Natural killer cell (primary cell): ENCODE measurements around the gene WDR47. TPM values are rescaled to one million over a fixed set of nuclear protein-coding genes. Genes with fewer than 3 reads are reported as not detected.

Experiments
- ATAC-seq, 3 donors: fragments of 150-1000 bp in 2 of 3; fragments of 200-7000 bp in 1 of 3; cut with Tn5 transposase; 1 replicate in 1 of 3; 2 replicates in 2 of 3; pipeline ENCODE4 v1.10.0; 2021; ENCODE audit warnings: mild to moderate bottlenecking in 2 of 3, moderate library complexity in 2 of 3
- DNase-seq, 2 donors: peaks; one replicate each; pipeline versions ENCODE4 v3.0.0 to v3.0.0-alpha.2; 2013 to 2021; ENCODE audit warnings: mixed read lengths in 1 of 2
- H3K27ac ChIP-seq: one replicate; pipeline ENCODE4 v1.5.1; 2013; ENCODE audit warnings: mild to moderate bottlenecking, low read length
- H3K27me3 ChIP-seq: one replicate; pipeline ENCODE4 v1.6.1; 2013; ENCODE audit warnings: low read length; ENCODE audit not compliant: control insufficient read depth, insufficient read depth
- H3K36me3 ChIP-seq: one replicate; pipeline ENCODE4 v1.6.1; 2013; ENCODE audit warnings: low read length; ENCODE audit not compliant: control insufficient read depth, insufficient read depth
- H3K4me1 ChIP-seq: one replicate; pipeline ENCODE4 v1.6.1; 2013; ENCODE audit warnings: low read length; ENCODE audit not compliant: control insufficient read depth, insufficient read depth
- H3K4me3 ChIP-seq: one replicate; pipeline ENCODE4 v1.5.1; 2013; ENCODE audit warnings: low read length
- H3K9me3 ChIP-seq: one replicate; pipeline ENCODE4 v1.6.1; 2013; ENCODE audit warnings: low read length; ENCODE audit not compliant: control insufficient read depth, insufficient read depth
- H3K27ac Mint-ChIP-seq, 2 donors: one replicate each; pipeline ENCODE4 v1.8.0; 2022; ENCODE audit warnings: mild to moderate bottlenecking in 2 of 2, mixed read lengths in 2 of 2, moderate library complexity in 1 of 2
- H3K27me3 Mint-ChIP-seq, 2 donors: one replicate each; pipeline ENCODE4 v1.8.0; 2022; ENCODE audit warnings: low read depth in 2 of 2, mixed read lengths in 2 of 2
- H3K36me3 Mint-ChIP-seq: one replicate; pipeline ENCODE4 v1.8.0; 2022; ENCODE audit warnings: mixed read lengths
- H3K4me1 Mint-ChIP-seq, 2 donors: one replicate each; pipeline ENCODE4 v1.8.0; 2022; ENCODE audit warnings: mixed read lengths in 2 of 2
- H3K4me3 Mint-ChIP-seq: one replicate; pipeline ENCODE4 v1.8.0; 2022; ENCODE audit warnings: mild to moderate bottlenecking, moderate library complexity, mixed read lengths
- H3K9me3 Mint-ChIP-seq, 2 donors: one replicate each; pipeline ENCODE4 v1.8.0; 2022; ENCODE audit warnings: mixed read lengths in 2 of 2
- CTCF ChIP-seq: fragments of 200-600 bp; IDR thresholded peaks from one replicate; pipeline ENCODE4 v1.8.0; 2022; ENCODE audit warnings: antibody characterized with exemption
- WGBS: methylation state at CpG from one replicate; pipeline ENCODE4 v1.1.7; 2013; ENCODE audit warnings: missing lambda C conversion rate; ENCODE audit not compliant: insufficient coverage; 5-methylcytosine and 5-hydroxymethylcytosine counted together
- intact Hi-C: fragments of 100-400 bp; cut with micrococcal nuclease; formaldehyde crosslinking; loops from one replicate; pipeline ENCODE4 v1.14.2; 2022
- total RNA-seq, 4 donors: library from RNA; stranded (reverse); fragments of 120-200 nt in 1 of 4; gene quantifications; one replicate each; pipeline versions ENCODE4 v1.2.3 to v1.2.4, GENCODE V29; 2013 to 2022

The WDR47 gene
- total RNA-seq, 3 donors from 2014 or later (not counting 1 experiment from before 2014, with no cell fraction given): 15.7 to 21.3 (median 17.2) TPM

GRCh38 chr1:109050228-109050995, 8.5 kb upstream of the WDR47 start:
- Histone ChIP-seq H3K4me3 (no peak overlapping the region), H3K27me3 (no peaks in the 10 kb centered on the region), H3K27ac (no peak overlapping the region), H3K36me3 (no peaks in the 10 kb centered on the region), H3K9me3 (no peaks in the 10 kb centered on the region), H3K4me1 (no peaks in the 10 kb centered on the region)
- Mint-ChIP-seq H3K9me3 (no peaks in the 10 kb centered on the region), H3K4me1 (no peaks in the 10 kb centered on the region), H3K27me3 (peaks cover 0 to 4% of the 10 kb centered on the region in 2 donors), H3K27ac (no peak overlapping the region), H3K4me3 (no peak overlapping the region), H3K36me3 (no peaks in the 10 kb centered on the region)
- intact Hi-C loops: no loop called here
- no peak for ATAC-seq
- WGBS: 82% methylated on average over 6 of the region's 7 CpGs
- DNase-seq: no peak
- TF ChIP-seq CTCF: no peak

- no peak for TF ChIP-seq CTCF
- no peaks in the 10 kb centered on the region for H3K9me3 Mint-ChIP-seq
- no peaks in the 10 kb centered on the region for H3K9me3 ChIP-seq
- H3K36me3 ChIP-seq: no peaks in the 10 kb centered on the region
- H3K4me3 ChIP-seq: no peak overlapping the region
- ATAC-seq (no peak), DNase-seq (no peak)
- intact Hi-C loops: no loop called here
- H3K27me3 Mint-ChIP-seq: peaks cover 0 to 4% of the 10 kb centered on the region in 2 donors
- WGBS: 14% methylated on average over 2 of the region's 2 CpGs
- no peak overlapping the region for H3K27ac Mint-ChIP-seq
- H3K4me1 Mint-ChIP-seq: no peaks in the 10 kb centered on the region
- no peak overlapping the region for H3K4me3 Mint-ChIP-seq
- no peaks in the 10 kb centered on the region for H3K4me1 ChIP-seq
- H3K27me3 ChIP-seq: no peaks in the 10 kb centered on the region
- no peak overlapping the region for H3K27ac ChIP-seq
- no peaks in the 10 kb centered on the region for H3K36me3 Mint-ChIP-seq
Observed at GRCh38 chr1:109048335-109048734, 6.4 kb upstream of the WDR47 start.

- Mint-ChIP-seq H3K9me3 (no peaks in the 10 kb centered on the region), H3K36me3 (no peaks in the 10 kb centered on the region), H3K27me3 (peaks cover 0 to 4% of the 10 kb centered on the region in 2 donors), H3K27ac (no peak overlapping the region), H3K4me3 (no peak overlapping the region), H3K4me1 (peaks cover 0 to 4% of the 10 kb centered on the region in 2 donors)
- TF ChIP-seq CTCF: no peak
- no peak overlapping the region for H3K27ac ChIP-seq
- ATAC-seq (no peak), DNase-seq (no peak)
- intact Hi-C loops: no loop called here
- H3K9me3 ChIP-seq: no peaks in the 10 kb centered on the region
- WGBS: 84% methylated on average over 6 of the region's 6 CpGs
- no peak overlapping the region for H3K4me3 ChIP-seq
- peaks cover 4% of the 10 kb centered on the region for H3K4me1 ChIP-seq
- no peaks in the 10 kb centered on the region for H3K27me3 ChIP-seq
- no peaks in the 10 kb centered on the region for H3K36me3 ChIP-seq
Observed at GRCh38 chr1:109047339-109047738, 5.4 kb upstream of the WDR47 start.

- no peak for ATAC-seq
- Histone ChIP-seq H3K4me3 (no peak overlapping the region), H3K9me3 (no peaks in the 10 kb centered on the region), H3K27ac (no peak overlapping the region), H3K27me3 (no peaks in the 10 kb centered on the region), H3K36me3 (no peaks in the 10 kb centered on the region), H3K4me1 (peaks cover 6% of the 10 kb centered on the region)
- Mint-ChIP-seq H3K4me3 (no peak overlapping the region), H3K4me1 (peaks cover 0 to 4% of the 10 kb centered on the region in 2 donors), H3K27me3 (peaks cover 0 to 4% of the 10 kb centered on the region in 2 donors), H3K9me3 (no peaks in the 10 kb centered on the region), H3K27ac (no peak overlapping the region), H3K36me3 (no peaks in the 10 kb centered on the region)
- no peak for DNase-seq
- no peak for TF ChIP-seq CTCF
- WGBS: 88% methylated on average over 4 of the region's 4 CpGs
- intact Hi-C loops: no loop called here
Observed at GRCh38 chr1:109046671-109047070, 4.8 kb upstream of the WDR47 start.
